Left cardiac atrium (tissue), 4 donors: Measurements from ENCODE around the gene SPECC1L. TPM values are rescaled to one million over a fixed set of nuclear protein-coding genes. Genes with fewer than 3 reads are reported as not detected.
A peak's percentile ranks its signal among the peaks of the same experiment; 100 is the strongest.
"Not testable (repeated sequence)": the region's sequence is repeated elsewhere in the genome, so short reads cannot be mapped to it uniquely, and the experiment has no call there.

ENCODE experiments used
- ATAC-seq, 2 donors: fragments of 200-7000 bp; cut with Tn5 transposase; one replicate each; pipeline ENCODE4 v1.9.1; 2020; ENCODE audit warnings: mild to moderate bottlenecking in 2 of 2, moderate library complexity in 2 of 2
- DNase-seq: peaks from one replicate; pipeline ENCODE4 v3.0.0-alpha.2; 2020
- intact Hi-C, 2 donors: fragments of 100-400 bp; cut with DNase I; formaldehyde crosslinking; loops; one replicate each; pipeline versions ENCODE4 v1.14.1 to v1.15.1; 2022 to 2023
- long read RNA-seq: library from polyadenylated mRNA; unstranded; transcript quantifications from one replicate; pipeline ENCODE4 v2.0.0, GENCODE V29; 2021
- total RNA-seq, 2 donors: library from RNA; stranded (reverse); fragmentation: NEBNext Ultra II Directional; extraction: Animal tissue kit (Norgen Biotek cat#: 25700); gene quantifications; one replicate each; pipeline ENCODE4 v1.2.1, GENCODE V29; 2021
- donor health status: DM: no; HTN: yes; CAD: no.
- donor health status: DM: no; HTN: yes; CAD: no; lungs with severe emphysema.
- donor health status: DM: yes; HTN: yes; CAD: no.
- donor health status: Dilated cardiomyopathy.

Gene SPECC1L, protein sequence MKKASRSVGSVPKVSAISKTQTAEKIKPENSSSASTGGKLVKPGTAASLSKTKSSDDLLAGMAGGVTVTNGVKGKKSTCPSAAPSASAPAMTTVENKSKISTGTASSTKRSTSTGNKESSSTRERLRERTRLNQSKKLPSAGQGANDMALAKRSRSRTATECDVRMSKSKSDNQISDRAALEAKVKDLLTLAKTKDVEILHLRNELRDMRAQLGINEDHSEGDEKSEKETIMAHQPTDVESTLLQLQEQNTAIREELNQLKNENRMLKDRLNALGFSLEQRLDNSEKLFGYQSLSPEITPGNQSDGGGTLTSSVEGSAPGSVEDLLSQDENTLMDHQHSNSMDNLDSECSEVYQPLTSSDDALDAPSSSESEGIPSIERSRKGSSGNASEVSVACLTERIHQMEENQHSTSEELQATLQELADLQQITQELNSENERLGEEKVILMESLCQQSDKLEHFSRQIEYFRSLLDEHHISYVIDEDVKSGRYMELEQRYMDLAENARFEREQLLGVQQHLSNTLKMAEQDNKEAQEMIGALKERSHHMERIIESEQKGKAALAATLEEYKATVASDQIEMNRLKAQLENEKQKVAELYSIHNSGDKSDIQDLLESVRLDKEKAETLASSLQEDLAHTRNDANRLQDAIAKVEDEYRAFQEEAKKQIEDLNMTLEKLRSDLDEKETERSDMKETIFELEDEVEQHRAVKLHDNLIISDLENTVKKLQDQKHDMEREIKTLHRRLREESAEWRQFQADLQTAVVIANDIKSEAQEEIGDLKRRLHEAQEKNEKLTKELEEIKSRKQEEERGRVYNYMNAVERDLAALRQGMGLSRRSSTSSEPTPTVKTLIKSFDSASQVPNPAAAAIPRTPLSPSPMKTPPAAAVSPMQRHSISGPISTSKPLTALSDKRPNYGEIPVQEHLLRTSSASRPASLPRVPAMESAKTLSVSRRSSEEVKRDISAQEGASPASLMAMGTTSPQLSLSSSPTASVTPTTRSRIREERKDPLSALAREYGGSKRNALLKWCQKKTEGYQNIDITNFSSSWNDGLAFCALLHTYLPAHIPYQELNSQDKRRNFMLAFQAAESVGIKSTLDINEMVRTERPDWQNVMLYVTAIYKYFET
- 10 to 100 TPM; 54.5 to 59.1 TPM for total RNA-seq
- long read RNA-seq, full-length matches to known transcripts, result 5 of 30 reads
- long read RNA-seq, partial matches to known transcripts, result 20 of 30 reads
- long read RNA-seq, other reads (novel, unspliced or antisense), result 5 of 30 reads

DNA sequence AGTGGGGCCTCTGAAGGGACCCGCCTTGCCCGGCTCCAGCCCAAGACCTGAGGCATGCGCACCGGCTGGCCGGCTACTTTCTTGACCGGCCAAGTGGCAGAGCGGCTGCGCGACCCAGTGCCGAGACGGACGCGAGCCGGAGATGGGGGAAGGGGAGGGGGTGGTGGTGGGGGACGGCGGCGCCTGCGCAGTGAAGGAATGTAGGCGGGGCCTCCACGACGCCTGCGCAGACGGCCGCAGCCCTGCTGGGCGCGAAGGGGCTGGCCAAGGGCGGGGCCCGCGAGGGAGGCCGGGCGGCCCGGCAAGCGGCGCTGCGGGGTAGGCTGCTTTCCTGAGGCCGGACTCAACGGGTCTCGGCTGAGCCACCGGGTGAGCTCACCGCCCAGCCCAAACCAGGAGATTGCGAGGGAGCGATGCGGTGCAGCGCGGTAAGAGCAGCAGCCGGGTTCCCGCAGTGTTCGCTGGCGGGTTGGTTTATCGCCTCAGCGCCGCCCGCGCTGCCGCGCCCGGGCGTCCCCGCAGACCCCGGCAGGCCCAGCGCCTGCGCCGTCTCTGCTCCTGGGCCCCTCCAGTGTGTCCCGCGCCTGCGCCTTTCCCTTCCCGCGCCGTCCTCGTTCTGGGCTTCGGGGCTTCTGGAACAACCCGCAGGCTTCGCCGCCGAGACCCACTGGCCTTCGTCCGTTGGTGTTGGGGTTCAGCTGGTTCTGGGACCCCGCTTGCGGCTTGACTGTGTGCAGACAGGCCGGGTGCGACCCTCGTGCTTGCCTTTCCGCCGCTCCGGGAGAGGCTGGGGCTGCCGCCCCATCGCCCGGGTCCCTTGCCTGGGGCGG is at the start of gene SPECC1L:
Gene SPECC1L (plus strand): TSS at position 276 of the 830 bp plus-strand sequence. CDS start 31,401 bp downstream, outside the sequence.
- intact Hi-C loops, result no loop called here
- DNase-seq, result peak; percentile 96
- peak; percentile 96 to 99 for ATAC-seq

DNA sequence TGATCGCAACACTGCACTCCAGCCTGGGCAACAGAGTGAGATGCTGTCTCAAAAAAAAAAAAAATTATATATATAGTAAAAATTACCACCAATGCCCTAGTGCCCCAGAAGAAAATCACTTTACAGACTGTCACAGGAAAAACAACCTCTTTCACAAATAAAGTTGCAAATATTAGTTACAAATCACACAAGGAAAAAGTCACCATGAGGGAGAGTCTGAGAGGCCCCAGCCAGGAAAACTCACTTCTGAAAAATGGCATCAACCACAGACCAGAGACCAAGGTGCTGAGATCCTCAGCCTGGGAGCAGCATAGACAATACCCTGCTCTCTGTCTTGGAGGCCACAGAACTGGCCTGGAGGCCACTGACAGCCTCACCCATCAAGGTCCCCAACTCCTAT is 46.2 kb upstream of the SPECC1L start:
- intact Hi-C loops, result no loop called here
- ATAC-seq, result no peak
- DNase-seq, result no peak

DNA sequence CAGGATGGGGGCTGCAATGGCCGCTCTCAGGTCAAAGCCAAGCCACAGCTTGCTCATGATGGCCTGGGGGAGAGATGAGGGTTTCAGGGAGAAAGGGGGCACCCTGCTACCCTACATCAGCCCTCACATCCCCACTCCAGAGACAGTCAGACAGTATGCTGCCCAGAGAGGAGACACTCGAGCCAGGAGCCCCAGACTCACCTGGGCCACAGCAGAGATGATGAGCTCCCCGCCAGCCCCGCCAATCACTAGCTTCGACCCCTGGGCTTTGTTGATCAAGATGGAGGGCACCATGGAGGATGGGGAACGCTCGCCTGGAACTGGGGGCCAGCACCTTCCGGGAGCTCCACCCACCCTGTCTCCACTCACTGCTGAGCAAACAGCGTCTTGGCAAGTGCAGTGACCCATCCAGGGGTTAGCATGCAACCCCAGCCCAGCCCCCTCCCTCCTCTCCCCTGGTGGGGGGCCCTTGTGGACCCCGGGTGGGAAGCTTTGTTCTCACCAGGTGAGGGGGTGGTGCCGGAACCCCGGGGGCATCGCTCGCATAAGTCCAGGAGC is 45.5 kb upstream of the SPECC1L start:
- no peak for DNase-seq
- intact Hi-C loops, result no loop called here
- ATAC-seq, result no peak

DNA sequence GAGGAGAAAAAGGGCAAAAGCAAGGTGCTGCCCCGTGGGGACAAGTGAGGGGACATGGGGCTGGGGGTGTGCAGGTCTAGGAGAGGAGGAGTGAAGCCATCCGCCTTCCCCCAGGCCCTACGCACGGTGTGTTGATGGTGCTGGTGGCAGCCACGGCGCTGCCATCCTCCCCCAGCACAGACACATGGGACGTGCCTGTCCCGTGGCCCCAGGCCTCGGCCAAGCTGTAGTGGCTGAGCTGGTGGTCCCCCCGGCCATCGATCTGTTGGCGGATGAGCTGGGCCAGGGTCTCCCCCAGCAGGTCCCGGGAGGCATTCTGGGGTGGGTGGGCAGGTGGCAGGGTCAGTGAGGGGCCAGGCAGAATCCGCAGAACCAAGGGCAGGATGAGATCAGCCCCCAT is 44.7 kb upstream of the SPECC1L start:
- ATAC-seq (no peak), DNase-seq (no peak)
- intact Hi-C loops, result no loop called here

DNA sequence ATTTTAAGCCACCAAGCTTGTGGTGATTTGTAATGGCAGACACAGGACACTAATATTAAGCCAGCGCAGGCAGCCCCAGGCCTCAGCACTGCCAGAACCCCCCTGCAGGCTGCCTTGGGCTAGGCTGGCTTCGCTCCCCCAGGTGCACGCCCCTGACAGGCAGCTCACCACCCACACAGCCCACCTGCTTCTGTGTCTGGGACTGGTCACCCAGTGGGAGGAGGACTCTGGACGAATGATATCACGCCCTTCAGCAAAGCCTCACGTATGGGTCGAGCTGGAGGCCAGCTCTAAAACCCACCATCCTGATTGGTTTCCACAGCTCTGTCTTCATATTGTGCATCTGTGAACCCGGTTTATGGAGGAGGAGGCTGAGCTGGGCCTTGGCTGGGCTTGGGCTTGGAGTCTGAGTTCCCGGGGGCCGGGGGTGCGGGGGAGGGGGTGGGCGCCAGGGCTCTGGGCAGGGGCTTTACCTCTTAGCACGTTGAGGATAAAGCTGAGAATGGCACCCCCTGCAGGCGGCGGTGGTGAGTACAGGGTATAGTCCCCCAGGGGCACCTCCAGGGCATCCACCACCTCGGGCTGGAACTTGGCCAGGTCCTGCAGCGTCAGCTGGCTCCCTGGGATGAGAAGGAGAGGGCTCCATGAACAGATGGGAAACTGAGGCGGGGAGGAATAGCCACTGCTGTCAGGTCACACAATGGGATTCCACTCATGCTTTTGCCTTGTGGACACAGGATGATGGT is 39.5 kb upstream of the SPECC1L start:
- intact Hi-C loops, result no loop called here
- ATAC-seq (peak; percentile 26 to 29), DNase-seq (peak; percentile 36)

DNA sequence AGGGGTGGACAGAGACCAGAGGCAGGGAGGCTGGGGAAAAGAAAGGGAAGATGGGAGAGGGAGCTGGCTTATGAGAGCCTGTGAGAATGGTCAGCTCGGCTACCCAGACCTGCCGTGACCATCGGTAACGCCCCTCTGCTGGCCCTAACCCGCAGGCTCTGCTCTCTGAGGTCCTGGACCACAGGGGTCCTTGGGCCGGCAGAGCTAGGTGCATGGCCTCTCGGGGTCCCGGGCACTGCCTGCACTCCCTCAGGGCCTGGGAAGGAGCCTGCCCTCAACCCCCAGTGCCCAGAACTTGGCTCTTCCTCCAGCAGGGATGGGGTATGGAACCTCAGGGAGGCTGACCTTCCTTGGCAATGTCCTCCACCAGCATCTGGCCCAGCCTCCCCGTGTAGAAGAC is 38.9 kb upstream of the SPECC1L start:
- ATAC-seq (peak in 1 of 2 donors; percentile 16), DNase-seq (no peak)
- intact Hi-C loops, result no loop called here

DNA sequence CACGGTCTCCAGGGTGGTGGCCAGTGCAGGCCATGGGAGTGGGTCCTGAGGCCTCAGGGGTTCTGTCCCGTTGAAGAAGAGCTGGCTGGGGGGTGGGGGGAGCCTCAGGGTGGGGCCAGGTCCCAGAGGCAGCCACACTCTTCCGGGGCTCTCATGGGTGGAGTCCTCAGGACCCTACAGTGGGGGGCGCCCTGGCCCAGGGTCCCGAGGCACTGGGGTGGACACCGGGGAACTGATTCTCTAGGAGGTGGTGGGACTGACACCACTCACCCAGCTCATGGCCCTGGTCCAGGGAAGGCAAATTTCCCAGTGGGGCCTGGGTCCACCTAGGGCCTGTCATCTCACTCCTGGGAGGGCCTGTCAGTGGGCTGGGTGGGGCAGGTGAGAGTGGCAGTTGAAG is 38.5 kb upstream of the SPECC1L start:
- no peak for DNase-seq
- no peak for ATAC-seq
- intact Hi-C loops, result no loop called here

DNA sequence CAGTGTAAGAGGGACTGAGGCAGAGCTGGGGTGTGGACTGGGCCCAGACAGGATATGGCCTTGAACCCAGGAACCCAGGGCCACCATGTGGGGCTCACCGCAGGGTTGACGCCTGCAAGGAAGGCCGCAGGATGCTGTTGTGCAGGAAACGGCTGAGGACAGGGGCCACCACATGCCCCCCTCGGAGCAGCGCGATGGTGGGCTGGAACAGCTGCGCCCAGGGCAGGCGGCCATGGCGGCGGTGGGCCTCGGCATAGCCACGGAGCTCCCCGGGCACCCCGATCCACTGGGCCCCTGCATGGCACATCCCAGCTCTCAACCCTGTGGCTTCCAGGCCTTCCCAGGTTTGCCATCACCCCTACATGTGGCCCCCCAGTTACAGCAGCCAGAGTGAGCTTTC is 37.9 kb upstream of the SPECC1L start:
- intact Hi-C loops, result no loop called here
- no peak for ATAC-seq
- no peak for DNase-seq

DNA sequence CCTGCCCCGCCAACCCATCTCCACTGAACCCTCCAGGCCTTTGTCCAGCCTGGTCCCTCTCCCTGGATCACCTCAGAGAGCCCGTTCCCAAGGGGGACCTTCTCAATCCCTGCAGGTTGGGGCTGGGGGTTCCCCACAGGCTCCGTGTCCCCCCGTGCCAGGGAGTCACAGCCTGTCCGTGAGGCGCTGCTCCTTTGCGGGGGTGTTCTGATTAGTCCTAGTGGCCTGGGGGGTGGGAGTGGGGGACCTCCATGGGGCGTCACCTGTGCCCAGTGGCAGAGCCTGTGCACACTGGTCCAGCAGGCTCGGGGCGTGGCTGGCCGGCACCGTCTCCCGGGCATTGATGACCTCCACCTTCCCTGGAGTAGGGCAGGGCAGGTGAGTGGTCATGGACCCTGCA is 37.4 kb upstream of the SPECC1L start:
- DNase-seq (no peak), ATAC-seq (no peak)
- intact Hi-C loops, result no loop called here

DNA sequence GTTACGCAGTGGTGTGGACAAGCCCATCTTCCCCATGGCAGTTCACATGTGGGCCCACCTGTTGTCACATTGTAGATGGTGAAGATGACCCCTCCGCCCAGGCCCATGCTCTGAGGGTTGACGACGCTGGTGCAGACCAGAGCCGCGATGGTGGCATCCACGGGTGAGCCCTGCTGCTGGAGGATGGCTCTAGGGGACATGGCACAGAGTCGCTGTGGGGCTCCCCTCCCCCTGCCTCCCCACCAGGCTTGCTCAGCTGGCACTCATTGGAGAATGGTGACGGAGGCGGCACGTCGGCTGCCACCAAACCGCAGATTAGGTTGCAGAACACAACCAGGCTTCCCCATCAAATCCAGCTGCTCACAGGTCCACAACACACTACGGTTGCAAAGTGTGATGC is 36.8 kb upstream of the SPECC1L start:
- DNase-seq, result no peak
- no peak for ATAC-seq
- intact Hi-C loops, result no loop called here

DNA sequence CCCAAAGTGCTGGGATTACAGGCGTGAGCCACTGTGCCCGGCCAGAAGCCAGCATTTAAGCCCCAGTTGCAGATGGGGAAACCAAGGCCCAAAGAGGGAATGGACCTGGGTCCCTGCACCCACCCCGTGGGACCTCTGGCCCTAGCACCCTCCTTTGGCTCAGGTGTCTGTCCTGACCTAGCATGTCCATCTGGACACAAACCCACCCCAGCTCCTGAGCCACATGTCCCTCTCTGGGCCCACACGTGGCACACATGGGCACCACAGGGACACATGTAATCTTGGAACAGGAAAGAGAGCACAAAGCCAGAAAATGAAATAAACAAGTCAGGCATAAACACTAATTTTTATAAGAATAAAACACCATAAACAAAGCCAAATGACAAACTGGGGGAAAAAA is 35.3 kb upstream of the SPECC1L start:
- DNase-seq, result no peak
- ATAC-seq, result no peak
- intact Hi-C loops, result no loop called here

DNA sequence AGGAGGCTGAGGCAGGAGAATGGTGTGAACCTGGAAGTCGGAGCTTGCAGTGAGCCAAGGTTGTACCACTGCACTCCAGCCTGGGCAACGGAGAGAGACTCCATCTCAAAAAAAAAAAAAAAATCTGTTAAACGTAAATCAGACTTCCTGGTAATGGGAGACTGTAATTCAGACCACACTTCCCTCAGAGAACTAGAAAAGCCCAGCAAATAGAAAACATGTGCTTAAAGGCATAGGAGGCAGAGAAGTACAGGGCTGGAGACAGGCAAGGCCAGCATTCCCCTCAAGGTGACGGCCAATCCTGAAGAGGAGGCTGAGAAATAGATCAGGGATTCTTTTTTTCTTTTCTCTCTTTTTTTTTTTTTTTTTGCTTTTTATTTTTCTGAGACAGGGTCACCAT is 34.0 kb upstream of the SPECC1L start:
- DNase-seq (no peak), ATAC-seq (no peak)
- intact Hi-C loops, result no loop called here

DNA sequence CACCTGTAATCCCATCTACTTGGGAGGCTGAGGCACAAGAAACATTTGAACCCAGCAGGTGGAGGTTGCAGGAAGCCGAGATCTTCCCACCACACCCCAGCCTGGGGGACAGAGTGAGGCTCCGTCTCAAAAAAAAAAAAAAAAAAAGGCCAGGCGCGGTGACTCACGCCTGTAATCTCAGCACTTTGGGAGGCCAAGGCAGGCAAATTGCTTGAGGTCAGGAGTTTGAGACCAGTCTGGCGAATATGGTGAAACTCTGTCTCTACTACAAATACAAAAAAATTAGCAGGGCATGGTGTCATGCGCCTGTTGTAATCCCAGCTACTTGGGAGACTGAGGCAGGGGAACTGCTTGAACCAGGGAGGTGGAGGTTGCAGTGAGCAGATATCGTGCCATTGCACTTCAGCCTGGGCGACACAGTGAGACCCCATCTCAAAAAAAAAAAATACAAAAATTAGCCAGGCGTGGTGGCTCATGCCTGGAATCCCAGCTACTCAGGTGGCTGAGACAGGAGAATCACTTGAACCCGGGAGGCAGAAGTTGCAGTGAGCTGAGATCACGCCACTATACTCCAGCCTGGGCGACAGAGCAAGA is 32.4 kb upstream of the SPECC1L start:
- ATAC-seq, intact Hi-C loops, DNase-seq: not testable (repeated sequence)

DNA sequence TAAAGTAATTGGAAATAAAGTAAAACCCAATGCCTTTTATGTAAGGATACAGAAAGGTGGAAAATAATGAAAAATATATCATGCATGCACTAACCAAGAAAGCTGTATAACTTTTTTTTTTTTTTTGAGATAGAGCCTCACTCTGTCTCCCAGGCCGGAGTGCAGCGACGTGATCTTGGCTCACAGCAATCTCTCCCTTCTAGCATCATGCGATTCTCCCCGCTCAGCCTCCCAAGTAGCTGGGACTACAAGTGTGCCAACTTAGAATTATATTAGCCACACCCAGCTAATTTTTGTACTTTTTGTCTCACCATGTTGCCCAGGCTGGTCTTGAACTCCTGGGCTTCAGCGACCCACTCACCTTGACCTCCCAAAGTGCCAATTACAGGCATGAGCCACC is 30.2 kb upstream of the SPECC1L start:
- peak; percentile 28 for DNase-seq
- ATAC-seq, result no peak
- intact Hi-C loops, result no loop called here

DNA sequence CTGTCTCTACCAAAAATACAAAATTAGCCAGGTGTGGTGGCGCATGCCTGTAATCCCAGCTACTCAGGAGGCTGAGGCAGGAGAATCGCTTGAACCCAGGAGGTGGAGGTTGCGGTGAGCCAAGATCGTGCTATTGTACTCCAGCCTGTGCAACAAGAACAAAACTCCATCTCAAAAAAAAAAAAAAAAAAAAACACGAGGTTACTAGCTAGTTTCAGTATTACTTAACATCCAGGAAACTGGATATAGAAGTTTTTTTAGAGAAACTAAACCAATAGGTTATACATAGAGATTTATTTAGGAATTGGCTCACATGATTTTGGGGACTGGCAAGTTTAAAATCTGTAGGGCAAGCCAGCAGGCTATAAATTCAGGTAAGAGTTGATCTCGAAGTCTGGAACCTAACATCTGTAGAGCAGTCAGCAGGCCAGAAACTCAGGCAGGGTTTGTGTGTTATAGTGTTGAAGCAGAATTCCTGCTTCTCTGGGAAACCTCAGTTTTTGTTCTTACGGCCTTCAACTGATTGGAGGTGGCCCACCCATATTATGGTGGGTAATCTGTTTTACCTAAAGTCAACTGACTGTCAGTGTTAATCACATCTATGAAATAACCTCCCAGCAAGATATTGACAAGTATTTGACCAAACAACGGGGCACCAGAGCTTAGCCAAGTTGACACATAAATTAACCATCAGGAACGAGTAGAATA is 29.5 kb upstream of the SPECC1L start:
- DNase-seq, result peak; percentile 8
- ATAC-seq, intact Hi-C loops: not testable (repeated sequence)

DNA sequence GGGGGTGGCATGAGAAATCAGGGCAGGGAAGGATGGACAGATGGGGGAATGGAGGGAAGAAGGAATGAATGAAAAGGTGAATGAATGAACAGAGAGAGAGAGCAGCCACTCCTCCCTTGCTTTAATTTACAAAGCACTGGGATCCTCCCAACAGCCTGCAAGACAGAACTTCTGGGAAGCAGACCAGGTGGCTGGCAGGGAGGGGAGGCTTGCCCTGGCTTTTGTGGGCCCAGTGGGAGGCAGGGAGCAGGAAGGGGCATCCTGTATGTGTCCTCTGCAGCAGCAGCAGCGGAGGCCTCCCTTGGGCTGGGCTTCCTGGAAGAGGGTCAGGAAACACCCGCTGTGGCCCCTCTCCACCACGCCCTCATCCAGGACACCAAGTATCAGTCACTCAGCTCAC is 27.2 kb upstream of the SPECC1L start:
- DNase-seq, result peak; percentile 64
- ATAC-seq, intact Hi-C loops: not testable (repeated sequence)
